NCI-H1105 treated with DMSO at 0.1 percent for 48 hours (cell line): ENCODE measurements around the gene KRTAP1-5.
"Not testable (repeated sequence)": the region's sequence is repeated elsewhere in the genome, so short reads cannot be mapped to it uniquely, and the experiment has no call there.

Experiments used
- DNase-seq: peaks from one replicate; lab custom pipeline; 2025; lab: John Stamatoyannopoulos, UW

Gene KRTAP1-5

GRCh38 chr17:41004397-41004796, 22.6 kb downstream of the KRTAP1-5 start:
- DNase-seq = peak; percentile 91

DNA sequence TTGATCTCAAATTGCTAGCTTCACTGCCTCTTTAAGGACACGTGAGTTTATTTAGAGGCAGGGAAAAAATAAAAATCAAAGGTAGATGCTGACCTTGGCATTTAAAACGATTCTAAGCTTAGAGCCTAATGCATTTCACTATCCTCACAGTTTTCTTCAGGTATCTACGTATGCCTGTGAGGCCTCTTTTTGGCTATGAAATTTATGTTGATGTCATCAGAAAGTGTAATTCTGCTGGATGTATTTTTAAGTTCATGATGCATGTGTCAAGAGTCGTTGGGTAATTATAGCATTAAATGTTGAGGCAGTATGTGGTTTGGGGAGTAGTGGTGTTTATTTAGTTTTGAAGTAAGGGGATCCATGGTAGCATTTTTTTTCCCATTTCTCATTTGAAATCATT, 23.1 kb downstream of the KRTAP1-5 start:
- peak; percentile 88 for DNase-seq

DNA sequence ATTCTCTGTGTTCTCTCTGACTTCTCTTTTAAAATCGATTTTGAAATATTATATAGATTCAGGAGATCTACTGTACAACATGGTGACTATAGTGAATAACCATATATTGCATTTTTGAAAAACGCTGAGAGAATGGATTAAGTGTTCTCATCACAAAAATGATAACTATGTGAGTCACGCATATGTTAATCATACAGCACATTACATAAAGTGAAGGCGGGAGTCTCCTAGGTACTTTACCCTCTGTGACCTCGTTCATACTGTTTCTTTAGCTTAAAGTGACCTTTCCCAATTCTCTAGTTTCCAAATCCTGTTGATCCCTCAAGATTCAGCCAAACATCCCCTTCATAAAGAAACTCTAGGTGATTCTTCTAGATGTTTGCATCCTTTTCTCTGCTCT, 24.2 kb downstream of the KRTAP1-5 start:
- DNase-seq = no peak

GRCh38 chr17:41001795-41002194, 25.2 kb downstream of the KRTAP1-5 start:
- DNase-seq = no peak

GRCh38 chr17:40999563-40999962, 27.4 kb downstream of the KRTAP1-5 start, which contains the start of gene KRTAP3-2:
KRTAP3-2 (minus strand) TSS chr17:40999906; CDS start chr17:40999853, 53 bp downstream.
- not testable (repeated sequence) for DNase-seq

DNA sequence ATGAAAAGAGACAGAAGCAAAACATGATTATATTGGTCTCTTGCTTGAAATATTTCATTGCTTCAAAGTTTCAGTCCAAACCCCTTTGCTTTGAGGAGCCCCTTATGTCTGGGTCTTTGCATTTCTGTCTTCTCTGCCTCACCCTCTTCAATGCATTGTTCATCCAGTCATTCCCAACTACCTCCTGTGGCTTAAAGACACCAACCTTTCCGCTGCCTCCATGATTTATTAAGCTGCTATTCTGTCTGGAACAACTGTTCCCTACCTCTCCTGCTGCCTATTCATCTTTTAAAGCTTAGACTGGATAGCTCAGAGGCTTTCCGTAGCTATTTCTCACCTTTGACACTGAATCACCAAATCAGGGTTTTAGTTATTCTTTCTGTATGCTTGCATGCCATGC, 29.6 kb downstream of the KRTAP1-5 start:
- no peak for DNase-seq

DNA sequence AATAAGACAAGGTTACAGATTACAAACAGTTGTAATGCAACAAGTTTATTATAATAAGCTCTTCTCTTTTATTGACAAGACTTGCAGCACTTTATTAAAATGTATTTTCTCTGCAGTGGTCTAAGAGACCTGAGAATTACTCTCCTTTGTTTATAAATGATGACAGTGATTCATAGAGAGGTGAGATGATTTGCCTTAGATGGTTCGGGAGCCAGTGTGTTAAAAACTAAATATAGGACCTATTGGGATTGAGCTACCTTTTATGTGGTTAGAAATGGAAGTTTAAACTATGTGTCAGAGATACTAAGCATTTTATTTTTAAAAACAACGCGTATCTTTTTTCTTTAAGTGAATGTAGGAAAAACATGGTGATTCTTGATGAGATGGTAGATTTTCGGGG, 30.2 kb downstream of the KRTAP1-5 start:
- DNase-seq = no peak

- no peak for DNase-seq
Measured at GRCh38 chr17:40995116-40995515, 31.9 kb downstream of the KRTAP1-5 start.

DNA sequence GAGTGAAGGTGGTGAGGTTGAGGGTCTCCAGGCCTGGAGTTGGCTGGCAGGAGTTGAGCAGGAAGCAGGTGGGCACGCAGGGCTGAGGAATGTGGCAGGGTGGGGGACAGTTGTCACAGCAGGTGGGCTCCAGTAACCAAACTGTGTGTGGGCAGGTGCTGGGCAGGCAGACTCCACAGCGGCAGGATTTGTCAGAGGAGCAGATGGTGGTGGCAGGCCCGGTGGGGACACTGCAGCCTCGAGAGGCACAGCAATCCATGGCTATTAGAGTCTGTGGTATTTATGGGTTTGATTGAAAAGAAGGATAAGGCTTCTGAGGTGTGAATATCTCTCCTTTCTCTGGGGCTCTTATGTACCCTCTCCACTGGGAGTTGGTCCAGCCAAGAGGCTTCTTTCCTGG, 33.2 kb downstream of the KRTAP1-5 start, which contains the start of gene KRTAP3-3:
Gene KRTAP3-3, minus strand, starts transcription at position 326 of the 400 bp plus-strand sequence. Its CDS starts 67 bp downstream, at position 259.
- DNase-seq = peak; percentile 98

- DNase-seq = no peak
Measured at GRCh38 chr17:40993084-40993483, 33.9 kb downstream of the KRTAP1-5 start.

GRCh38 chr17:40992666-40993065, 34.3 kb downstream of the KRTAP1-5 start:
- peak; percentile 47 for DNase-seq

GRCh38 chr17:40986920-40987319, 40.1 kb downstream of the KRTAP1-5 start:
- DNase-seq = no peak

- no peak for DNase-seq
Measured at GRCh38 chr17:40984226-40984625, 42.8 kb downstream of the KRTAP1-5 start, which contains the start of gene KRT40. KRT40 (minus strand) TSS chr17:40984326; CDS start chr17:40984273, 53 bp downstream.

DNA sequence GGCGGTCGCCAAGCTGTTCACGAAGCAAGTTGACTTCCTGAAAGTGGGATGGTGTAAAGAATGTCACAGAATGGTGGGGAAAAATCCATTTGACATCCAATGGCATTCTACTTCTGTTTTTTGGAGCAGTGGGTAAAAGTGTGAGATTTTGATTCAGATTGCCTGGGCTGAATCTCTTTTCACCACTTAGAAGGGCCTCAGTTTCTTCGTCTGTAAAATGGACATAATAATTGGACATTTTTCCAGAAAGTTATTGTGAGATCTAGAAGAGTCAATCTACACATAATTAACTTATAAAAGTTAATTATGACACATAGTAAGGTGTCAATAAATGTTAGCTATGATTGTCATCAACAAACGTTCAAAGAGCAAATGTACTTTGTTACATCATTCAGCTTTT, 45.9 kb downstream of the KRTAP1-5 start:
- DNase-seq = no peak

GRCh38 chr17:40980596-40980995, 46.4 kb downstream of the KRTAP1-5 start:
- no peak for DNase-seq

GRCh38 chr17:40980117-40980516, 46.9 kb downstream of the KRTAP1-5 start:
- DNase-seq = no peak

- DNase-seq = no peak
Measured at GRCh38 chr17:40978575-40979151, 48.3 kb downstream of the KRTAP1-5 start.
